HCT116 (cell line): ENCODE results near the gene RRAGC. TPM values are rescaled to one million over a fixed set of nuclear protein-coding genes. Genes with fewer than 3 reads are reported as not detected.

Experiments used
- ATAC-seq: fragments of 200-7000 bp; cut with Tn5 transposase; 2 replicates; pipeline ENCODE4 v1.9.1; 2020; ENCODE audit warnings: mild to moderate bottlenecking, moderate library complexity
- BruUV-seq: library from RNA; stranded (reverse); fragments of 400-500 nt; replicated peaks from 2 replicates; lab custom pipeline; 2021; lab: Mats Ljungman, UMichigan
- CTCF ChIA-PET: fragments of 300-600 bp; sonication (Branson Sonifier 250); formaldehyde crosslinking; loops from one replicate; lab custom pipeline; 2021; ENCODE audit warnings: antibody characterized with exemption; lab: Charles Lee
- POLR2A ChIA-PET: fragments of 300-600, 350-600 bp; sonication (Branson Sonifier 250); formaldehyde crosslinking; loops from one replicate; lab custom pipeline; 2021; ENCODE audit warnings: antibody characterized with exemption; lab: Charles Lee
- RAD21 ChIA-PET, 2 experiments: fragments of 300-600 bp; sonication (Branson Sonifier 250); formaldehyde crosslinking; loops; one replicate each; lab custom pipeline; 2023; ENCODE audit warnings: low total read pairs in 2 of 2; ENCODE audit not compliant: uncharacterized antibody in 2 of 2, unreplicated experiment in 2 of 2, low non-redundant PET in 1 of 2; lab: Charles Lee
- DNase-seq: peaks from one replicate; pipeline ENCODE4 v3.0.0-alpha.2; 2010; ENCODE audit warnings: low read depth, low spot score
- H2AFZ ChIP-seq: fragments of 200-600 bp; shearing (Covaris generic), sonication (generic); 2 replicates; pipeline ENCODE4 v1.6.1; 2017; ENCODE audit warnings: low read depth, mixed run types, mixed read lengths, antibody characterized with exemption, low read length; ENCODE audit not compliant: poor library complexity, severe bottlenecking
- H3K27ac ChIP-seq: 2 replicates; pipeline ENCODE4 v1.5.1; 2012; ENCODE audit warnings: low read depth, low read length
- H3K27me3 ChIP-seq: fragments of 200-600 bp; sonication (generic); 2 replicates; pipeline ENCODE4 v1.6.1; 2016; ENCODE audit warnings: mixed run types, low read length, mixed read lengths; ENCODE audit not compliant: insufficient read depth
- H3K36me3 ChIP-seq, 2 experiments: fragments of 200-500 bp in 1 of 2; fragments of 200-600 bp in 1 of 2; sonication (Bioruptor generic) in 1 of 2; sonication (generic) in 1 of 2; 2 replicates each; pipeline versions ENCODE4 v1.5.1 to v1.6.1; 2014 to 2016; ENCODE audit warnings: low read length in 2 of 2, inconsistent platforms in 1 of 2, mixed read lengths in 1 of 2, mixed run types in 1 of 2; ENCODE audit not compliant: insufficient read depth in 2 of 2, control insufficient read depth in 1 of 2
- H3K4me1 ChIP-seq, 2 experiments: fragments of 200-600 bp in 1 of 2; sonication (generic) in 1 of 2; 2 replicates each; pipeline versions ENCODE4 v1.5.1 to v1.6.1; 2012 to 2017; ENCODE audit warnings: low read length in 2 of 2, inconsistent platforms in 1 of 2, mild to moderate bottlenecking in 1 of 2, mixed read lengths in 1 of 2, mixed run types in 1 of 2, moderate library complexity in 1 of 2; ENCODE audit not compliant: insufficient read depth in 2 of 2, control insufficient read depth in 1 of 2
- H3K4me2 ChIP-seq: fragments of 200-600 bp; sonication (generic); 2 replicates; pipeline ENCODE4 v1.6.1; 2017; ENCODE audit warnings: mixed run types, low read length, mixed read lengths
- H3K4me3 ChIP-seq, 2 experiments: fragments of 200-600 bp in 1 of 2; sonication (generic) in 1 of 2; replicated peaks in 1 of 2; 2 replicates each; pipeline ENCODE4 v1.5.1; 2011 to 2016; ENCODE audit warnings: low read length in 2 of 2, control low read depth in 1 of 2, low read depth in 1 of 2, mild to moderate bottlenecking in 1 of 2, mixed read lengths in 1 of 2, mixed run types in 1 of 2
- H3K79me2 ChIP-seq: fragments of 200-600 bp; sonication (generic); 2 replicates; pipeline ENCODE4 v1.6.1; 2017; ENCODE audit warnings: mild to moderate bottlenecking, mixed run types, low read length, moderate library complexity, mixed read lengths; ENCODE audit not compliant: insufficient read depth
- H3K9ac ChIP-seq: fragments of 200-600 bp; sonication (generic); 2 replicates; pipeline ENCODE4 v1.6.1; 2016; ENCODE audit warnings: low read length, mixed read lengths
- H3K9me2 ChIP-seq: fragments of 200-600 bp; sonication (generic), shearing (Covaris generic); 2 replicates; pipeline ENCODE4 v1.6.1; 2017; ENCODE audit warnings: mixed run types, mild to moderate bottlenecking, moderate library complexity; ENCODE audit not compliant: insufficient read depth
- H3K9me3 ChIP-seq, 2 experiments: fragments of 200-500 bp in 1 of 2; fragments of 200-600 bp in 1 of 2; sonication (Bioruptor generic) in 1 of 2; sonication (generic) in 1 of 2; 2 replicates each; pipeline ENCODE4 v1.6.1; 2014 to 2017; ENCODE audit warnings: low read length in 2 of 2, mixed read lengths in 2 of 2, inconsistent platforms in 1 of 2, low read depth in 1 of 2, mild to moderate bottlenecking in 1 of 2, mixed run types in 1 of 2, moderate library complexity in 1 of 2; ENCODE audit not compliant: control insufficient read depth in 1 of 2, insufficient read depth in 1 of 2
- H4K20me1 ChIP-seq: fragments of 200-600 bp; sonication (generic), shearing (Covaris generic); 2 replicates; pipeline ENCODE4 v1.6.1; 2017; ENCODE audit warnings: mixed run types, mild to moderate bottlenecking, moderate library complexity; ENCODE audit not compliant: insufficient read depth
- EZH2 ChIP-seq: fragments of 200-600 bp; sonication (generic); IDR thresholded peaks from 2 replicates; pipeline ENCODE4 v1.6.1; 2017; ENCODE audit warnings: antibody characterized with exemption, mixed run types
- EZH2phosphoT487 ChIP-seq: fragments of 200-600 bp; IDR thresholded peaks from 2 replicates; pipeline ENCODE4 v1.6.1; 2018; ENCODE audit warnings: antibody characterized with exemption, borderline replicate concordance
- POLR2A ChIP-seq: IDR thresholded peaks from 2 replicates; pipeline ENCODE4 v1.7.0; 2011; ENCODE audit warnings: borderline replicate concordance; ENCODE audit not compliant: insufficient read depth, insufficient read length; ENCODE audit errors: extremely low read depth
- RAD21 ChIP-seq: IDR thresholded peaks from 2 replicates; pipeline ENCODE4 v1.6.1; 2012; ENCODE audit warnings: low read depth, mild to moderate bottlenecking
- SIN3A ChIP-seq: IDR thresholded peaks from 2 replicates; pipeline ENCODE4 v1.6.1; 2012; ENCODE audit warnings: low read depth
- SRF ChIP-seq: IDR thresholded peaks from 2 replicates; pipeline ENCODE4 v1.6.1; 2012; ENCODE audit warnings: low read depth
- TCF7L2 ChIP-seq: IDR thresholded peaks from 2 replicates; pipeline ENCODE4 v1.7.0; 2011; ENCODE audit warnings: borderline replicate concordance, inconsistent platforms; ENCODE audit not compliant: insufficient read depth, insufficient read length; ENCODE audit errors: extremely low read depth
- YY1 ChIP-seq: IDR thresholded peaks from 2 replicates; pipeline ENCODE4 v1.6.1; 2011; ENCODE audit warnings: low read length, low read depth, moderate library complexity, mild to moderate bottlenecking; ENCODE audit not compliant: insufficient replicate concordance; ENCODE audit errors: extremely low read depth
- ZFX ChIP-seq: fragments of 450-650 bp; IDR thresholded peaks from 2 replicates; pipeline ENCODE4 v1.6.1; 2017
- intact Hi-C: fragments of 100-400 bp; cut with micrococcal nuclease; formaldehyde crosslinking; loops from 2 replicates; pipeline ENCODE4 v1.10.0; 2022
- total RNA-seq: library from RNA; stranded (reverse); gene quantifications from one replicate; pipeline ENCODE4 v1.2.1, GENCODE V29; 2021; ENCODE audit not compliant: unreplicated experiment
- TF ChIP-seq, protein P1 (sequence below): IDR thresholded peaks from 2 replicates; pipeline ENCODE4 v1.6.1; 2011; ENCODE audit warnings: mild to moderate bottlenecking, low read length, moderate library complexity; ENCODE audit not compliant: insufficient replicate concordance; ENCODE audit errors: extremely low read depth
- TF ChIP-seq, protein P2 (sequence below), 3 experiments: fragments of 200-600 bp in 1 of 3; sonication (generic) in 1 of 3; IDR thresholded peaks in 2 of 3; conservative IDR thresholded peaks in 1 of 3; 2 replicates each; pipeline ENCODE4 v1.5.1; 2012 to 2017; ENCODE audit warnings: low read depth in 2 of 3, low read length in 2 of 3, antibody characterized with exemption in 1 of 3, borderline replicate concordance in 1 of 3, control low read depth in 1 of 3, mild to moderate bottlenecking in 1 of 3, mixed read lengths in 1 of 3, mixed run types in 1 of 3, moderate library complexity in 1 of 3; ENCODE audit not compliant: insufficient read depth in 1 of 3
- TF ChIP-seq, protein P3 (sequence below): IDR thresholded peaks from 2 replicates; pipeline ENCODE4 v1.6.1; 2012; ENCODE audit warnings: low read depth

The RRAGC gene
- total RNA-seq, 1 experiment from 2014 or later: 11.7 TPM

DNA sequence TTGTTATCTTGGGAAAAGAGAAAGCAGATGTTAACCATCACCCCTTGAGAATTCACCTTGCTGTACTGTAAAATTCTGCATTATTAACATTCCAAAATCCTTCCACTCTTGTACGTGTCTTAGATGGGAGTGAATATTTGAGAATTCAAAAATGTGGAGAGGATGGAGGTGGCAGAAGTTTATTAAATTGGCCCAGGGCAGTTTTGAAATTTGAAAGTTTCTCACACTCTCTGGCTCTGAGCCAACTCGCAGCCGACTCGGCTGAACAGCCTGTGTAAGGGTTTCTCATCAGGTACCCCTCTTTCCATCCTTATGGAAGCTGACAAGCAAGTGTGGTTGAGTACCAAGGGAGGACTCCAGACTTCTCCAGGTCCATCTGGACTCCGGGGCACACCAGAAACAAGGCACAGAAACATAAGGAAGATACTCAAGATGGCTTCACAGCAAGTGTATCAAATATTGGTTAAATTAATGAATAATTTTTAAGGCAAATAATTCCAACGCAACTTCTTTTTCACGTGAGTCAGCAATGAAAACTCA lies 45.1 kb downstream of the RRAGC start:
- Histone ChIP-seq H3K79me2 (no peaks in the 10 kb centered on the region), H3K9me3 (no peaks in the 10 kb centered on the region), H3K36me3 (no peaks in the 10 kb centered on the region), H3K9me2 (no peaks in the 10 kb centered on the region), H3K27me3 (peaks cover 28% of the 10 kb centered on the region; the same call in 1 of the 2 replicates), H3K4me1 (peaks cover 0 to 5% of the 10 kb centered on the region in 2 experiments; a peak in 2 of 4 replicates), H3K4me3 (no peak overlapping the region), H3K9ac (no peak overlapping the region), H3K4me2 (no peak overlapping the region), H3K27ac (no peak overlapping the region), H2AFZ (no peak overlapping the region), H4K20me1 (no peaks in the 10 kb centered on the region)
- no TSS peak for BruUV-seq
- DNase-seq (no peak), ATAC-seq (no peak)
- ChIA-PET RAD21 (no interaction called here), CTCF (no interaction called here), POLR2A (no interaction called here)
- intact Hi-C loops: no loop called here
- TF ChIP-seq SIN3A: no peak
- no peak for TF ChIP-seq RAD21
- TF ChIP-seq POLR2A: no peak
- no peak for TF ChIP-seq TCF7L2
- TF ChIP-seq EZH2: no peak
- TF ChIP-seq, protein P1, sequence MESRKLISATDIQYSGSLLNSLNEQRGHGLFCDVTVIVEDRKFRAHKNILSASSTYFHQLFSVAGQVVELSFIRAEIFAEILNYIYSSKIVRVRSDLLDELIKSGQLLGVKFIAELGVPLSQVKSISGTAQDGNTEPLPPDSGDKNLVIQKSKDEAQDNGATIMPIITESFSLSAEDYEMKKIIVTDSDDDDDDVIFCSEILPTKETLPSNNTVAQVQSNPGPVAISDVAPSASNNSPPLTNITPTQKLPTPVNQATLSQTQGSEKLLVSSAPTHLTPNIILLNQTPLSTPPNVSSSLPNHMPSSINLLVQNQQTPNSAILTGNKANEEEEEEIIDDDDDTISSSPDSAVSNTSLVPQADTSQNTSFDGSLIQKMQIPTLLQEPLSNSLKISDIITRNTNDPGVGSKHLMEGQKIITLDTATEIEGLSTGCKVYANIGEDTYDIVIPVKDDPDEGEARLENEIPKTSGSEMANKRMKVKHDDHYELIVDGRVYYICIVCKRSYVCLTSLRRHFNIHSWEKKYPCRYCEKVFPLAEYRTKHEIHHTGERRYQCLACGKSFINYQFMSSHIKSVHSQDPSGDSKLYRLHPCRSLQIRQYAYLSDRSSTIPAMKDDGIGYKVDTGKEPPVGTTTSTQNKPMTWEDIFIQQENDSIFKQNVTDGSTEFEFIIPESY: no peak
- no peak for TF ChIP-seq ZFX
- TF ChIP-seq SRF: no peak
- TF ChIP-seq, protein P2, sequence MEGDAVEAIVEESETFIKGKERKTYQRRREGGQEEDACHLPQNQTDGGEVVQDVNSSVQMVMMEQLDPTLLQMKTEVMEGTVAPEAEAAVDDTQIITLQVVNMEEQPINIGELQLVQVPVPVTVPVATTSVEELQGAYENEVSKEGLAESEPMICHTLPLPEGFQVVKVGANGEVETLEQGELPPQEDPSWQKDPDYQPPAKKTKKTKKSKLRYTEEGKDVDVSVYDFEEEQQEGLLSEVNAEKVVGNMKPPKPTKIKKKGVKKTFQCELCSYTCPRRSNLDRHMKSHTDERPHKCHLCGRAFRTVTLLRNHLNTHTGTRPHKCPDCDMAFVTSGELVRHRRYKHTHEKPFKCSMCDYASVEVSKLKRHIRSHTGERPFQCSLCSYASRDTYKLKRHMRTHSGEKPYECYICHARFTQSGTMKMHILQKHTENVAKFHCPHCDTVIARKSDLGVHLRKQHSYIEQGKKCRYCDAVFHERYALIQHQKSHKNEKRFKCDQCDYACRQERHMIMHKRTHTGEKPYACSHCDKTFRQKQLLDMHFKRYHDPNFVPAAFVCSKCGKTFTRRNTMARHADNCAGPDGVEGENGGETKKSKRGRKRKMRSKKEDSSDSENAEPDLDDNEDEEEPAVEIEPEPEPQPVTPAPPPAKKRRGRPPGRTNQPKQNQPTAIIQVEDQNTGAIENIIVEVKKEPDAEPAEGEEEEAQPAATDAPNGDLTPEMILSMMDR (IDR thresholded peaks at IDR 0.05 in 2 of 3, conservative IDR thresholded peaks at IDR 0.05 in 1 of 3; ENCODE audit: borderline replicate concordance in 1 of 3, insufficient read depth in 1 of 3, low read depth in 2 of 3, low read length in 2 of 3): no peak
- TF ChIP-seq, protein P3, sequence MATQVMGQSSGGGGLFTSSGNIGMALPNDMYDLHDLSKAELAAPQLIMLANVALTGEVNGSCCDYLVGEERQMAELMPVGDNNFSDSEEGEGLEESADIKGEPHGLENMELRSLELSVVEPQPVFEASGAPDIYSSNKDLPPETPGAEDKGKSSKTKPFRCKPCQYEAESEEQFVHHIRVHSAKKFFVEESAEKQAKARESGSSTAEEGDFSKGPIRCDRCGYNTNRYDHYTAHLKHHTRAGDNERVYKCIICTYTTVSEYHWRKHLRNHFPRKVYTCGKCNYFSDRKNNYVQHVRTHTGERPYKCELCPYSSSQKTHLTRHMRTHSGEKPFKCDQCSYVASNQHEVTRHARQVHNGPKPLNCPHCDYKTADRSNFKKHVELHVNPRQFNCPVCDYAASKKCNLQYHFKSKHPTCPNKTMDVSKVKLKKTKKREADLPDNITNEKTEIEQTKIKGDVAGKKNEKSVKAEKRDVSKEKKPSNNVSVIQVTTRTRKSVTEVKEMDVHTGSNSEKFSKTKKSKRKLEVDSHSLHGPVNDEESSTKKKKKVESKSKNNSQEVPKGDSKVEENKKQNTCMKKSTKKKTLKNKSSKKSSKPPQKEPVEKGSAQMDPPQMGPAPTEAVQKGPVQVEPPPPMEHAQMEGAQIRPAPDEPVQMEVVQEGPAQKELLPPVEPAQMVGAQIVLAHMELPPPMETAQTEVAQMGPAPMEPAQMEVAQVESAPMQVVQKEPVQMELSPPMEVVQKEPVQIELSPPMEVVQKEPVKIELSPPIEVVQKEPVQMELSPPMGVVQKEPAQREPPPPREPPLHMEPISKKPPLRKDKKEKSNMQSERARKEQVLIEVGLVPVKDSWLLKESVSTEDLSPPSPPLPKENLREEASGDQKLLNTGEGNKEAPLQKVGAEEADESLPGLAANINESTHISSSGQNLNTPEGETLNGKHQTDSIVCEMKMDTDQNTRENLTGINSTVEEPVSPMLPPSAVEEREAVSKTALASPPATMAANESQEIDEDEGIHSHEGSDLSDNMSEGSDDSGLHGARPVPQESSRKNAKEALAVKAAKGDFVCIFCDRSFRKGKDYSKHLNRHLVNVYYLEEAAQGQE: no peak
- TF ChIP-seq EZH2phosphoT487: no peak
- no peak for TF ChIP-seq YY1
